Endothelial cell of umbilical vein (primary cell): ENCODE results near the gene INSIG2. TPM values are rescaled to one million over a fixed set of nuclear protein-coding genes. Genes with fewer than 3 reads are reported as not detected.

Experiments
- BruUV-seq: library from RNA; stranded (reverse); fragments of 400-500 nt; replicated peaks from 2 replicates; lab custom pipeline; 2021; lab: Mats Ljungman, UMichigan
- CTCF ChIA-PET: fragments of 300-600, 350-600 bp; sonication (Branson Sonifier 250); formaldehyde crosslinking; loops from one replicate; lab custom pipeline; 2021; ENCODE audit warnings: antibody characterized with exemption, inconsistent platforms; lab: Charles Lee
- POLR2A ChIA-PET: fragments of 300-600, 350-600 bp; sonication (Branson Sonifier 250); formaldehyde crosslinking; loops from one replicate; lab custom pipeline; 2021; ENCODE audit warnings: antibody characterized with exemption, inconsistent platforms; lab: Charles Lee
- DNase-seq: peaks from one replicate; pipeline ENCODE4 v3.0.0-alpha.2; 2011; ENCODE audit warnings: low read depth, low spot score
- FAIRE-seq: peaks from 2 replicates; lab custom pipeline; 2011; peaks lifted over from hg19 to GRCh38; lab: Jason Lieb, UNC
- H2AFZ ChIP-seq: 2 replicates; pipeline ENCODE4 v1.6.0; 2012; ENCODE audit warnings: low read depth, low read length, control low read depth, inconsistent platforms
- H3K27ac ChIP-seq: 2 replicates; pipeline ENCODE4 v1.5.1; 2011; ENCODE audit warnings: low read depth, mild to moderate bottlenecking, control low read depth, low read length, moderate library complexity; ENCODE audit not compliant: insufficient read depth
- H3K27me3 ChIP-seq, 2 experiments: 2 replicates each; pipeline versions ENCODE4 v1.6.0 to v1.6.1; 2011; ENCODE audit warnings: low read length in 2 of 2, mixed read lengths in 1 of 2; ENCODE audit not compliant: control insufficient read depth in 2 of 2, insufficient read depth in 2 of 2
- H3K36me3 ChIP-seq, 2 experiments: 2 replicates in 1 of 2; 3 replicates in 1 of 2; pipeline ENCODE4 v1.5.1; 2011; ENCODE audit warnings: low read length in 2 of 2, mild to moderate bottlenecking in 1 of 2, moderate library complexity in 1 of 2; ENCODE audit not compliant: control insufficient read depth in 2 of 2, insufficient read depth in 2 of 2; ENCODE audit errors: extremely low read depth in 1 of 2
- H3K4me1 ChIP-seq: 3 replicates; pipeline ENCODE4 v1.5.1; 2011; ENCODE audit warnings: mild to moderate bottlenecking, low read length; ENCODE audit not compliant: control insufficient read depth, insufficient read depth; ENCODE audit errors: extremely low read depth
- H3K4me2 ChIP-seq: 2 replicates; pipeline ENCODE4 v1.6.1; 2011; ENCODE audit warnings: low read length, control low read depth, mixed read lengths; ENCODE audit not compliant: insufficient read depth
- H3K4me3 ChIP-seq, 3 experiments: fragments of 200-600 bp in 1 of 3; sonication (generic), shearing (Covaris generic) in 1 of 3; replicated peaks in 1 of 3; 2 replicates each; pipeline ENCODE4 v1.5.1; 2011 to 2016; ENCODE audit warnings: control low read depth in 3 of 3, low read length in 3 of 3, mild to moderate bottlenecking in 2 of 3, inconsistent platforms in 1 of 3, low read depth in 1 of 3, moderate library complexity in 1 of 3; ENCODE audit not compliant: insufficient read depth in 1 of 3
- H3K79me2 ChIP-seq: 2 replicates; pipeline ENCODE4 v1.6.0; 2012; ENCODE audit warnings: low read length, inconsistent platforms; ENCODE audit not compliant: control insufficient read depth, insufficient read depth
- H3K9ac ChIP-seq: replicated peaks from 2 replicates; pipeline ENCODE3; 2011; ENCODE audit warnings: low read length, control low read depth; ENCODE audit not compliant: insufficient read depth; ENCODE audit errors: extremely low read depth
- H3K9me1 ChIP-seq: replicated peaks from 3 replicates; pipeline ENCODE4 v1.6.0; 2011; ENCODE audit warnings: mild to moderate bottlenecking, low read length; ENCODE audit not compliant: control insufficient read depth, insufficient read depth; ENCODE audit errors: extremely low read depth
- H3K9me3 ChIP-seq: replicated peaks from 2 replicates; pipeline ENCODE4 v1.5.1; 2012; ENCODE audit warnings: low read length, inconsistent platforms; ENCODE audit not compliant: control insufficient read depth, insufficient read depth
- H4K20me1 ChIP-seq: replicated peaks from 2 replicates; pipeline ENCODE3; 2011; ENCODE audit warnings: mild to moderate bottlenecking, low read length; ENCODE audit not compliant: control insufficient read depth, insufficient read depth; ENCODE audit errors: extremely low read depth
- CTCF ChIP-seq, 2 donors: IDR thresholded peaks; 1 replicate in 1 of 2; 2 replicates in 1 of 2; pipeline ENCODE4 v1.5.1; 2011; ENCODE audit warnings: low read length in 2 of 2, mild to moderate bottlenecking in 2 of 2, moderate library complexity in 2 of 2, control low read depth in 1 of 2, inconsistent platforms in 1 of 2, low read depth in 1 of 2; ENCODE audit not compliant: insufficient read depth in 1 of 2; ENCODE audit errors: extremely low read depth in 1 of 2
- EZH2 ChIP-seq: IDR thresholded peaks from 2 replicates; pipeline ENCODE4 v1.6.1; 2012; ENCODE audit warnings: borderline replicate concordance, low read depth, mild to moderate bottlenecking, moderate library complexity, low read length, inconsistent platforms; ENCODE audit not compliant: severe bottlenecking
- FOS ChIP-seq: IDR thresholded peaks from 2 replicates; pipeline ENCODE4 v1.6.1; 2011; ENCODE audit warnings: mild to moderate bottlenecking, low read length, moderate library complexity, borderline replicate concordance; ENCODE audit not compliant: insufficient read depth
- GATA2 ChIP-seq: IDR thresholded peaks from 2 replicates; pipeline ENCODE4 v1.7.0; 2011; ENCODE audit warnings: low read depth, mild to moderate bottlenecking, moderate library complexity, mixed read lengths, low read length; ENCODE audit not compliant: insufficient read length, insufficient read depth
- JUN ChIP-seq: IDR thresholded peaks from 2 replicates; pipeline ENCODE4 v1.6.1; 2011; ENCODE audit warnings: borderline replicate concordance, low read depth; ENCODE audit not compliant: insufficient read length, insufficient read depth
- MAX ChIP-seq: IDR thresholded peaks from 2 replicates; pipeline ENCODE4 v1.6.1; 2011; ENCODE audit not compliant: insufficient read depth, insufficient read length
- MYC ChIP-seq: IDR thresholded peaks from one replicate; pipeline ENCODE4 v1.6.1; 2011; ENCODE audit warnings: mild to moderate bottlenecking, low read depth, low read length
- POLR2A ChIP-seq: IDR thresholded peaks from 2 replicates; pipeline ENCODE4 v1.6.1; 2012; ENCODE audit warnings: low read depth, mild to moderate bottlenecking, control low read depth, low read length
- POLR2AphosphoS5 ChIP-seq: IDR thresholded peaks from 2 replicates; pipeline ENCODE4 v1.6.1; 2012; ENCODE audit warnings: low read depth, mild to moderate bottlenecking, control low read depth, low read length, moderate library complexity; ENCODE audit not compliant: insufficient read depth
- dilution Hi-C: fragments of 300-500 bp; cut with MboI; formaldehyde crosslinking; loops from one replicate; pipeline ENCODE4 v1.15.0; 2019; ENCODE audit warnings: low sequenced_read_pairs; ENCODE audit not compliant: extremely low pct_ligation_motif_present
- intact Hi-C: fragments of 100-400 bp; cut with micrococcal nuclease; formaldehyde crosslinking; loops from one replicate; pipeline ENCODE4 v1.10.0; 2022
- polyA plus RNA-seq, 4 experiments: library from polyadenylated mRNA; depleted of rRNA in 3 of 4; stranded (reverse) in 3 of 4; unstranded in 1 of 4; fragments of >200 nt; gene quantifications; 2 replicates each; pipeline versions ENCODE4 v1.2.1 to v1.2.3, GENCODE V29; 2011 to 2012; ENCODE audit warnings: missing spikeins in 1 of 4
- total RNA-seq: library from RNA; stranded (reverse); gene quantifications from 2 replicates; pipeline ENCODE4 v1.2.3, GENCODE V29; 2021

The INSIG2 gene
- total and polyA plus RNA-seq, 2 donors (not counting 3 experiments of a cell fraction or from before 2014, with no cell fraction given), result 24.1 to 26.9 TPM

GRCh38 chr2:118131771-118132170, 43.5 kb downstream of the INSIG2 start:
- Histone ChIP-seq H3K9me3 (no peaks in the 10 kb centered on the region), H3K4me1 (no peaks in the 10 kb centered on the region), H4K20me1 (no peaks in the 10 kb centered on the region), H3K79me2 (no peaks in the 10 kb centered on the region), H3K4me2 (no peak overlapping the region), H3K9ac (no peak overlapping the region), H3K36me3 (no peaks in the 10 kb centered on the region), H3K27me3 (peaks cover 0 to 3% of the 10 kb centered on the region in 2 experiments), H3K4me3 (no peak overlapping the region), H3K27ac (no peak overlapping the region), H3K9me1 (no peaks in the 10 kb centered on the region), H2AFZ (no peak overlapping the region)
- ChIA-PET CTCF (no interaction called here), POLR2A (no interaction called here)
- no peak for FAIRE-seq
- dilution Hi-C loops, result no loop called here
- no peak for TF ChIP-seq FOS
- TF ChIP-seq EZH2, result no peak
- TF ChIP-seq POLR2A, result no peak
- no peak for TF ChIP-seq MYC
- TF ChIP-seq MAX, result no peak
- TF ChIP-seq GATA2, result no peak
- TF ChIP-seq JUN, result no peak
- TF ChIP-seq CTCF (IDR thresholded peaks at IDR 0.05; ENCODE audit: extremely low read depth in 1 of 2, insufficient read depth in 1 of 2, low read depth in 1 of 2, low read length in 2 of 2), result no peak
- no peak for TF ChIP-seq POLR2AphosphoS5
- DNase-seq, result no peak
- intact Hi-C loops, result no loop called here
- no TSS peak for BruUV-seq
